ENCODE data around the gene EDA.

EDA gene

GRCh38 chrX:70082723-70083122 is 466.8 kb downstream of the EDA start:
- FAIRE-seq = no peak

- FAIRE-seq = no peak
These were observed 468.8 kb downstream of the EDA start for GRCh38 chrX:70084592-70085240.

GRCh38 chrX:70087857-70088630 is 472.1 kb downstream of the EDA start:
- no peak for FAIRE-seq

GRCh38 chrX:70088751-70089150 is 472.8 kb downstream of the EDA start:
- no peak for FAIRE-seq
